Lung (tissue), 12 donors: ENCODE measurements around the gene ITPR1. TPM values are rescaled to one million over a fixed set of nuclear protein-coding genes. Genes with fewer than 3 reads are reported as not detected.
A peak's percentile ranks its signal among the peaks of the same experiment; 100 is the strongest.

Experiments used
- ATAC-seq: fragments of 200-7000 bp; cut with Tn5 transposase; one replicate; pipeline ENCODE4 v1.9.1; 2020; ENCODE audit warnings: moderate number of reproducible peaks; ENCODE audit not compliant: insufficient read depth, low FRiP score
- DNase-seq, 3 donors: peaks; one replicate each; pipeline ENCODE4 v3.0.0-alpha.2; 2013 to 2017
- H3K27ac ChIP-seq, 2 donors: one replicate each; pipeline ENCODE4 v1.5.1; 2013; ENCODE audit warnings: mild to moderate bottlenecking in 2 of 2, moderate library complexity in 2 of 2, control low read depth in 1 of 2, inconsistent platforms in 1 of 2, low read depth in 1 of 2, low read length in 1 of 2
- H3K27me3 ChIP-seq, 3 donors: one replicate each; pipeline ENCODE4 v1.5.1; 2013; ENCODE audit warnings: low read length in 2 of 3; ENCODE audit not compliant: control insufficient read depth in 3 of 3, insufficient read depth in 3 of 3
- H3K36me3 ChIP-seq, 4 donors: one replicate each; pipeline ENCODE4 v1.5.1; 2013; ENCODE audit warnings: low read length in 4 of 4, mild to moderate bottlenecking in 1 of 4, moderate library complexity in 1 of 4; ENCODE audit not compliant: control insufficient read depth in 4 of 4, insufficient read depth in 4 of 4
- H3K4me1 ChIP-seq, 5 donors: one replicate each; pipeline ENCODE4 v1.5.1; 2013; ENCODE audit warnings: low read length in 5 of 5, mild to moderate bottlenecking in 2 of 5, moderate library complexity in 1 of 5; ENCODE audit not compliant: control insufficient read depth in 5 of 5, insufficient read depth in 5 of 5
- H3K4me3 ChIP-seq: one replicate; pipeline ENCODE4 v1.5.1; 2013; ENCODE audit warnings: mild to moderate bottlenecking, control low read depth, moderate library complexity
- H3K9ac ChIP-seq, 2 donors: one replicate each; pipeline ENCODE4 v1.5.1; 2013; ENCODE audit warnings: low read length in 2 of 2, control low read depth in 1 of 2; ENCODE audit not compliant: insufficient read depth in 1 of 2
- H3K9me3 ChIP-seq, 4 donors: one replicate each; pipeline ENCODE4 v1.5.1; 2013; ENCODE audit warnings: low read length in 3 of 4, mild to moderate bottlenecking in 1 of 4, moderate library complexity in 1 of 4; ENCODE audit not compliant: control insufficient read depth in 4 of 4, insufficient read depth in 3 of 4
- CTCF ChIP-seq: IDR thresholded peaks from 2 replicates; pipeline ENCODE4 v1.5.1; 2012; ENCODE audit warnings: mild to moderate bottlenecking; ENCODE audit errors: control extremely low read depth, extremely low read depth
- WGBS, 2 donors: extraction: QIAGEN DNeasy Blood & Tissue Kit; methylation state at CpG; one replicate each; pipeline ENCODE4 v1.1.7; 2013; 5-methylcytosine and 5-hydroxymethylcytosine counted together
- polyA plus RNA-seq, 2 donors: library from polyadenylated mRNA; stranded (reverse); fragments of 200-250 nt; gene quantifications; one replicate each; pipeline ENCODE4 v1.2.1, GENCODE V29; 2013
- total RNA-seq, 2 donors: library from RNA; depleted of rRNA in 1 of 2; stranded (reverse); fragments of >200 nt in 1 of 2; gene quantifications; one replicate each; pipeline ENCODE4 v1.2.1, GENCODE V29; 2014 to 2021
- donor health status: control.
- donor health status: control.
- donor health status: Bipolar disorder and iron deficiency.
- donor health status: healthy.
- donor health status: DM: yes; HTN: yes; CAD: no.

Gene ITPR1
- total and polyA plus RNA-seq, 4 donors = 12.4 to 152 (median 44.1) TPM

- Histone ChIP-seq H3K27me3 (no peaks in the 10 kb centered on the region), H3K4me1 (peaks cover 0 to 5% (median 0%) of the 10 kb centered on the region in 5 donors), H3K36me3 (peaks cover 5 to 8% (median 5%) of the 10 kb centered on the region in 4 donors), H3K27ac (no peak overlapping the region), H3K4me3 (no peak overlapping the region), H3K9me3 (no peaks in the 10 kb centered on the region), H3K9ac (no peak overlapping the region)
- DNase-seq (no peak), ATAC-seq (no peak)
- TF ChIP-seq CTCF = no peak
- WGBS, 2 donors = 78 to 94% methylated on average over 5 of the region's 5 CpGs
Observed at GRCh38 chr3:4833471-4833870, 340.3 kb downstream of the ITPR1 start.

DNA sequence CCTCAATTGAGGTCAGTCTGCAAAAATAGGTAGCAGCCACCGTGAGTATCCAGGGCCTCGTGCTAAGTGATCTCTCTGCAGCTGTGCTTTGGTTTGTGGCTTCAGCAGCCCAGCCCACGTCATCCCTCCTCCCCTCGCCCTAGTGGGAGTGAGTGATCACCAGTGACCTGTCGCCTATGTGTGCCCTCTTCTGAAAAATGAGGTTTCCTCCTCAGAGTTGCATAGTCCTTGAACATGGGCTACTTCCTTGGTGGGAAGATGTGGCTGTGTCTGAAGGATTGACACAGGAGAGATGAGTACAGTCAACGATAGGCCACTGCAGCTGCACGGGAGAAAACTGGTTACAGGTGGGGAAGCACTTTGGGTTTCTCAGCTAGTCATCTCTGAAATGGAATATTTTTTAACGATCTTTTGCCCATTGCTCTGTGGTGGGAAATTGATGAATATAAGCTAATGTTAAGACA lies 341.3 kb downstream of the ITPR1 start:
- peaks cover 0 to 5% (median 0%) of the 10 kb centered on the region in 5 donors for H3K4me1 ChIP-seq
- ATAC-seq (no peak), DNase-seq (no peak)
- 47 to 64% methylated on average over 8 of the region's 8 CpGs for WGBS, 2 donors
- H3K27me3 ChIP-seq = no peaks in the 10 kb centered on the region
- TF ChIP-seq CTCF = no peak
- no peak overlapping the region for H3K9ac ChIP-seq
- no peaks in the 10 kb centered on the region for H3K9me3 ChIP-seq
- H3K27ac ChIP-seq = no peak overlapping the region
- H3K36me3 ChIP-seq = peaks cover 5 to 8% (median 5%) of the 10 kb centered on the region in 4 donors
- H3K4me3 ChIP-seq = no peak overlapping the region

- peak in 1 of 3 donors; percentile 40 for DNase-seq
- peaks cover 0 to 4% (median 0%) of the 10 kb centered on the region in 5 donors for H3K4me1 ChIP-seq
- no peak for TF ChIP-seq CTCF
- H3K27ac ChIP-seq = no peak overlapping the region
- no peaks in the 10 kb centered on the region for H3K9me3 ChIP-seq
- WGBS, 2 donors = 23 to 29% methylated on average over 3 of the region's 3 CpGs
- H3K36me3 ChIP-seq = peaks cover 5 to 8% (median 5%) of the 10 kb centered on the region in 4 donors
- H3K4me3 ChIP-seq = no peak overlapping the region
- H3K9ac ChIP-seq = no peak overlapping the region
- no peaks in the 10 kb centered on the region for H3K27me3 ChIP-seq
- ATAC-seq = no peak
Observed at GRCh38 chr3:4835616-4836043, 342.5 kb downstream of the ITPR1 start.

DNA sequence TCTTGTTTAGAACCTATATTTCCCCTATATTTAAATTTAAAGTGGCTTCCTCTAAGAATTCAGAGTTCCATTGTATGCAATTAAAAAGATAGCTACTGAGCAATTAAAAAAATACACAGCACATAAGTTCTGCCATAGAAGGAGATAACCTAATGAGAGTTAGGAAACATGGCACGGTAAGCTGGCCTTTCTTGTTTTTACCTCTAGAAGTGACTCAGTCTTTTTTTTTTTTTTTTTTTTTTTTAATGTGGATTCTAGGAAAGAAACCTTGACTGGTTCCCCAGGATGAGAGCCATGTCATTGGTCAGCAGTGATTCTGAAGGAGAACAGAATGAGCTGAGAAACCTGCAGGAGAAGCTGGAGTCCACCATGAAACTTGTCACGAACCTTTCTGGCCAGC lies 343.4 kb downstream of the ITPR1 start:
- DNase-seq (no peak), ATAC-seq (no peak)
- no peaks in the 10 kb centered on the region for H3K9me3 ChIP-seq
- no peaks in the 10 kb centered on the region for H3K27me3 ChIP-seq
- no peak overlapping the region for H3K27ac ChIP-seq
- no peak overlapping the region for H3K9ac ChIP-seq
- peaks cover 0 to 3% (median 0%) of the 10 kb centered on the region in 5 donors for H3K4me1 ChIP-seq
- WGBS, 2 donors = 83 to 91% methylated on average over 2 of the region's 2 CpGs
- no peak overlapping the region for H3K4me3 ChIP-seq
- no peak for TF ChIP-seq CTCF
- H3K36me3 ChIP-seq = peaks cover 2 to 8% (median 4%) of the 10 kb centered on the region in 4 donors
